ENCODE measurements around the gene SGK1. TPM values are rescaled to one million over a fixed set of nuclear protein-coding genes. Genes with fewer than 3 reads are reported as not detected.

SGK1 gene
- total RNA-seq, 2 donors from 2014 or later = 67.3 to 97.5 TPM

GRCh38 chr6:134128146-134128545 lies 189.8 kb downstream of the SGK1 start:
- ATAC-seq (ENCODE audit: insufficient number of reproducible peaks, low FRiP score, low read depth) (no peak), DNase-seq (ENCODE audit: low spot score) (no peak)
- H3K9me3 ChIP-seq = no peaks in the 10 kb centered on the region
- H3K4me3 ChIP-seq = no peak overlapping the region
- H3K27ac ChIP-seq = no peak overlapping the region
- no peaks in the 10 kb centered on the region for H3K27me3 ChIP-seq (replicated peaks; ENCODE audit: insufficient read depth)
- TF ChIP-seq CTCF (IDR thresholded peaks at IDR 0.05) = no peak
- no peaks in the 10 kb centered on the region for H3K36me3 ChIP-seq
- H3K4me1 ChIP-seq (ENCODE audit: control insufficient read depth in 1 of 2, low read depth in 2 of 2) = no peaks in the 10 kb centered on the region

GRCh38 chr6:134123666-134124208 lies 194.2 kb downstream of the SGK1 start:
- H3K4me1 ChIP-seq (ENCODE audit: control insufficient read depth in 1 of 2, low read depth in 2 of 2) = no peaks in the 10 kb centered on the region
- no peaks in the 10 kb centered on the region for H3K27me3 ChIP-seq (replicated peaks; ENCODE audit: insufficient read depth)
- ATAC-seq (ENCODE audit: insufficient number of reproducible peaks, low FRiP score, low read depth) = no peak
- TF ChIP-seq CTCF (IDR thresholded peaks at IDR 0.05) = peak; percentile 68
- no peaks in the 10 kb centered on the region for H3K36me3 ChIP-seq
- no peak overlapping the region for H3K27ac ChIP-seq
- no peaks in the 10 kb centered on the region for H3K9me3 ChIP-seq
- H3K4me3 ChIP-seq = no peak overlapping the region
- DNase-seq (ENCODE audit: low spot score) = no peak

GRCh38 chr6:134122775-134123174 lies 195.1 kb downstream of the SGK1 start:
- no peaks in the 10 kb centered on the region for H3K27me3 ChIP-seq (replicated peaks; ENCODE audit: insufficient read depth)
- no peak for TF ChIP-seq CTCF (IDR thresholded peaks at IDR 0.05)
- DNase-seq (ENCODE audit: low spot score) (no peak), ATAC-seq (ENCODE audit: insufficient number of reproducible peaks, low FRiP score, low read depth) (no peak)
- no peaks in the 10 kb centered on the region for H3K4me1 ChIP-seq (ENCODE audit: control insufficient read depth in 1 of 2, low read depth in 2 of 2)
- no peak overlapping the region for H3K27ac ChIP-seq
- no peaks in the 10 kb centered on the region for H3K36me3 ChIP-seq
- no peaks in the 10 kb centered on the region for H3K9me3 ChIP-seq
- H3K4me3 ChIP-seq = no peak overlapping the region

- no peak for TF ChIP-seq CTCF (IDR thresholded peaks at IDR 0.05)
- H3K4me3 ChIP-seq = no peak overlapping the region
- ATAC-seq (ENCODE audit: insufficient number of reproducible peaks, low FRiP score, low read depth) (no peak), DNase-seq (ENCODE audit: low spot score) (no peak)
- no peaks in the 10 kb centered on the region for H3K4me1 ChIP-seq (ENCODE audit: control insufficient read depth in 1 of 2, low read depth in 2 of 2)
- H3K27me3 ChIP-seq (replicated peaks; ENCODE audit: insufficient read depth) = no peaks in the 10 kb centered on the region
- H3K9me3 ChIP-seq = no peaks in the 10 kb centered on the region
- no peak overlapping the region for H3K27ac ChIP-seq
- H3K36me3 ChIP-seq = no peaks in the 10 kb centered on the region
These were observed 198.4 kb downstream of the SGK1 start for GRCh38 chr6:134119486-134119885.

All from thoracic aorta (tissue), 2 donors.